ENCODE results near the gene TMPRSS4. TPM values are rescaled to one million over a fixed set of nuclear protein-coding genes. Genes with fewer than 3 reads are reported as not detected.

TMPRSS4 gene
- total RNA-seq, 1 donor from 2014 or later = 12.1 TPM

DNA sequence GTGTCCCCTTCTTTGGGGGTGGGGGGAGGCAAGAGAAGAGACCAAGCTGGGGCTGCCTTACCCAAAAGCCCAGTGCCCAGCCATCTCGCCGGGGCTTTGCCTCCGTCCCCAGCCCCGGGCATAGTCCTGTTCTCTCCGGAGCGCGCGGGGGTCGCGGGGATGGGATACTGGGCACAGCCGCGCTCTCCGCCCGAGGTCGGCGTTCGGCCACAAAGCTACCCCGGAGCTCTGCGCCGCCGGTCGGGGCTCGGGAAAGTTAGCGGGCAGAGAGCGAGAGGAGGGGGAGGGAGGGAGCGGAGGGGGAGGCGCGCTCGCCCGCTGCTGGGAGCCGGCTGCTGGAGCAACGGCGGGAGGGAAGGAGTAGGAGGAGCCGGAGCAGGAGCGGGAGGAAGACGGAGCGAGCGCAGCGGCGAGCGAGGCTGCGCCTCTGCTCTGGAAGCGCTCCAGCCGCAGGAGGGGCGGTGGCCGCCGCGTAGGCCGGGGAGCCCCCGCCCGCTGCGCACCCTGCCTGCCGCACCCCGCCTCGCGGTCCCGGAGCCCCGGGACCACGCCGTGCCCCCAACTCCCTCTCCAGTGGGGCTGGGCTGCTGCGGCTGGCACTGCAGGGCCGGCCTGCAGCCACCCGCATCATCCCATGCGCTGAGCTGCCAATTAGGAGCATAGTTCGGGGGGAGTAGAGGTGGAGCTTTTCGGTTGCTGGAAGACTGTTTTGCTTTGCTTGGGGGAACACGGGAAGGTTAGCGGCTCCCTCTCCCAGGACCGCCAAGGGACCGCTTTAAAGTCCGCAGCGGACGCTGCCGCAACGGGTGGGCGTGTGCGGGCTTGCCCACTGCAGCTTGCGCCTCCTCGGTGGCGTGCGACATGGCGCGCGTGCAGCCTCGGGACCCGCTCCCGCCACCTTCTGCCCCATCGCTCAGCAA lies 75.9 kb downstream of the TMPRSS4 start, which contains the start of gene SCN4B:
Gene SCN4B, minus strand, starts transcription at position 272 of the 920 bp plus-strand sequence. Its CDS starts 150 bp downstream, at position 122.
- Mint-ChIP-seq H3K4me3 (ENCODE audit: low read depth) (peak within 1 kb of the TSS; percentile 60), H3K36me3 (ENCODE audit: insufficient read depth) (no peaks in the 10 kb centered on the region), H3K27me3 (peaks cover 96% of the 10 kb centered on the region), H3K9me3 (ENCODE audit: low read depth) (no peaks in the 10 kb centered on the region), H3K27ac (no peak within 1 kb of the TSS), H3K4me1 (ENCODE audit: low read depth) (peaks cover 9% of the 10 kb centered on the region)
- TF ChIP-seq, protein P1, sequence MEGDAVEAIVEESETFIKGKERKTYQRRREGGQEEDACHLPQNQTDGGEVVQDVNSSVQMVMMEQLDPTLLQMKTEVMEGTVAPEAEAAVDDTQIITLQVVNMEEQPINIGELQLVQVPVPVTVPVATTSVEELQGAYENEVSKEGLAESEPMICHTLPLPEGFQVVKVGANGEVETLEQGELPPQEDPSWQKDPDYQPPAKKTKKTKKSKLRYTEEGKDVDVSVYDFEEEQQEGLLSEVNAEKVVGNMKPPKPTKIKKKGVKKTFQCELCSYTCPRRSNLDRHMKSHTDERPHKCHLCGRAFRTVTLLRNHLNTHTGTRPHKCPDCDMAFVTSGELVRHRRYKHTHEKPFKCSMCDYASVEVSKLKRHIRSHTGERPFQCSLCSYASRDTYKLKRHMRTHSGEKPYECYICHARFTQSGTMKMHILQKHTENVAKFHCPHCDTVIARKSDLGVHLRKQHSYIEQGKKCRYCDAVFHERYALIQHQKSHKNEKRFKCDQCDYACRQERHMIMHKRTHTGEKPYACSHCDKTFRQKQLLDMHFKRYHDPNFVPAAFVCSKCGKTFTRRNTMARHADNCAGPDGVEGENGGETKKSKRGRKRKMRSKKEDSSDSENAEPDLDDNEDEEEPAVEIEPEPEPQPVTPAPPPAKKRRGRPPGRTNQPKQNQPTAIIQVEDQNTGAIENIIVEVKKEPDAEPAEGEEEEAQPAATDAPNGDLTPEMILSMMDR (IDR thresholded peaks at IDR 0.05; ENCODE audit: unreplicated experiment) = no peak
- peak; percentile 53 for DNase-seq (ENCODE audit: low spot score, unreplicated experiment)

DNA sequence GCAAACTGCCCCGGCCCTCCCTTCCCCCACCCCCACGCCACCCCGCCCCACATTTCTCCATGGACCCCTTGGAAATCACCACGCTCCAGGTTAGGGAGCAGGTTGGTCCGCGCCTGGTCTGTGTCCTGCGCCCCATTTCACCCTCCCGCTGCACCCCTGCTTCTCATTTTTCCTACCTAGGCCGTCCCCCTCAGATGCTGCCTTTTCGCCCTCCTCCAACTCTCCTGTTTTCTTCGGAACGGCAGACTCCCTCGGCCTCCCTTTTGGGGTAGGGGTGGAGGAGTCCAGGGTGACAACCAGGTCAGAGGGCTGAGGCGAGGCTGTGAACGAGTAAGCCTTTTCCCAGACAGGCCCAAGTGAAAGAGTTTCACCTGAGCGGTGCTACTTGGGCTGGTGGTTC lies 76.6 kb downstream of the TMPRSS4 start:
- no peak for DNase-seq (ENCODE audit: low spot score, unreplicated experiment)
- Mint-ChIP-seq H3K4me3 (ENCODE audit: low read depth) (peak overlapping the region; percentile 56), H3K36me3 (ENCODE audit: insufficient read depth) (no peaks in the 10 kb centered on the region), H3K9me3 (ENCODE audit: low read depth) (no peaks in the 10 kb centered on the region), H3K27me3 (peaks cover 96% of the 10 kb centered on the region), H3K27ac (no peak overlapping the region), H3K4me1 (ENCODE audit: low read depth) (peaks cover 9% of the 10 kb centered on the region)
- TF ChIP-seq, protein P1 (IDR thresholded peaks at IDR 0.05; ENCODE audit: unreplicated experiment) = no peak

DNA sequence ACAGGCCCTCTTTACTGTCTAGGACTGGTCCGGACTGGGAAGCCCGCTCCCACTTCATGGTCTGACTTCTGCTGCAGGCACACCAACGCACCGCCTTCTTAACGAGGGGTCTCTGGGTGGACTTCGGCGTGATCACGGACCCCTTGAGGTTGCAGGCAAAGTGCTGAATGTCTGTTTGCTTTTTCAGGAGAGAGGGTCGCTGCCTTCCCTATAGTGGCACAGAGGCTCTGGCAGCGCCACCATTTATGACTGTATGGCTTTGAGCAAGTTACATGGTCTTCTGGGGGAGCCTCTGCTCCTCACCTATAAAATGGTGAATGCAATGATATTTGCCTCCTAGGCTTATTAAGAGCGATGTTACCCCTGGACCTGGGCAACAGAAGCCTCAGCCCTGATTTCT lies 77.1 kb downstream of the TMPRSS4 start:
- peaks cover 96% of the 10 kb centered on the region for H3K27me3 Mint-ChIP-seq
- DNase-seq (ENCODE audit: low spot score, unreplicated experiment) = no peak
- H3K36me3 Mint-ChIP-seq (ENCODE audit: insufficient read depth) = no peaks in the 10 kb centered on the region

DNA sequence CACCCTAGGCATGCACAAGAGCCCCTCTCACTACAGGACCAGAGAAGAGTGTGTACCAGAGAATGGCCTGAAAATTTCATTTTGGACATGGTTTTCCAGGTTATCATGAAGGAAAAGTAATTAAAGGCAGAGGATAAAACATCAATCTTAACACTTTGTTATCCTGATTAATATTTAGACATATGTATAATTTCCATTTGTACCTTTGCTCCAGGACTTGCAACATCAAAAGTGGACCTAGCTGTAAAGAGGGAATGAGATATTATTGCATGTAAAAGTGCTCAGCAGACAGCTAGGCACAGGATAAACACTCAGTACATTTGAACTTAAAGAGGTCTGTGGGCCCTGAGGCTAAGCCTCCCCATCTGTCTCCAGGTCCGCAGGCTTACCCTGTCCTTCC lies 77.8 kb downstream of the TMPRSS4 start:
- no peak overlapping the region for H3K27ac Mint-ChIP-seq
- TF ChIP-seq, protein P1 (IDR thresholded peaks at IDR 0.05; ENCODE audit: unreplicated experiment) = no peak

More for the DNA sequence above, 77.1 kb downstream of the TMPRSS4 start:
- H3K27ac Mint-ChIP-seq = no peak overlapping the region
- H3K9me3 Mint-ChIP-seq (ENCODE audit: low read depth) = no peaks in the 10 kb centered on the region
- TF ChIP-seq, protein P1 (IDR thresholded peaks at IDR 0.05; ENCODE audit: unreplicated experiment) = no peak
- peaks cover 9% of the 10 kb centered on the region for H3K4me1 Mint-ChIP-seq (ENCODE audit: low read depth)
- peak overlapping the region; percentile 56 for H3K4me3 Mint-ChIP-seq (ENCODE audit: low read depth)

DNA sequence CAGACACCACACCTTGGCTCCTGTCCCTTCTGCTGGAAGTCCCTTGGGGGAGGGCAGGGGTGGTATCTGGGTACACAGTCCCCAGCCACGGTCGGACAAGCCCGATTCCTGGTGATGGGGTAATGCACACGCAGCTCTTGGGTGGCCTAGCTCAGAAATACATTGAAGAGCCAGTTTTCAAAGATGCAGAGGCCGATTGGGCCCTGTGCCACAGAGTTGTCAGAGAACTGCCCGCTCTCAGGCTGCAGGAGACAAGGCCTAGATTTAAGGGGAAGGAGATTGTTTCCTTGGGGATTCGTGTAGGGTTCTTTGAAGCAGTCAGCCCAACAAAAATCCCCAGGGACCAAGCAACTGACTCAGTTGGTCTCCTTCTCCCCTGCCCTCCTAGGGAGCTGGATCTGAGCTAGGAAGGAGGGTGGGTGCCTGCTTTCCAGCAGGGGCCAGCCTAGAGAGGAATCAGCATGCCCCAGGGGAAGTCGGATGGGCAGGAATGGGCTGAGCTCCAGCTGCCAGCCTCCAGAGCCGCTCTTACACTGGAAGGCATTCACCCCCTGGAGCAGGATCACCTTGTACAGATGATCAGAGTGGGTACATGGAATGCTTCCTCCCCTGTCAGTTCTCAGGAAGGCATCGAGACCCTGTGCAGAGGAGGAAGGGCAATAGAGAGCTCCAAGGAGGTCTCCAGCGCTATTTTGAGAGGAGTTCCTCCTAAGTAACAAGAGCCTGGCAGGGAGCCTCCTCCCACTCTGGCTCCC lies 79.1 kb downstream of the TMPRSS4 start:
- H3K9me3 Mint-ChIP-seq (ENCODE audit: low read depth) = no peaks in the 10 kb centered on the region
- DNase-seq (ENCODE audit: low spot score, unreplicated experiment) = no peak
- H3K36me3 Mint-ChIP-seq (ENCODE audit: insufficient read depth) = no peaks in the 10 kb centered on the region
- H3K27ac Mint-ChIP-seq = no peak overlapping the region
- no peak overlapping the region for H3K4me3 Mint-ChIP-seq (ENCODE audit: low read depth)
- TF ChIP-seq, protein P1 (IDR thresholded peaks at IDR 0.05; ENCODE audit: unreplicated experiment) = no peak
- H3K4me1 Mint-ChIP-seq (ENCODE audit: low read depth) = peaks cover 9% of the 10 kb centered on the region
- H3K27me3 Mint-ChIP-seq = peaks cover 89% of the 10 kb centered on the region

More for the DNA sequence above, 77.8 kb downstream of the TMPRSS4 start:
- Mint-ChIP-seq H3K36me3 (ENCODE audit: insufficient read depth) (no peaks in the 10 kb centered on the region), H3K9me3 (ENCODE audit: low read depth) (no peaks in the 10 kb centered on the region), H3K27me3 (peaks cover 96% of the 10 kb centered on the region), H3K4me3 (ENCODE audit: low read depth) (no peak overlapping the region), H3K4me1 (ENCODE audit: low read depth) (peaks cover 9% of the 10 kb centered on the region)
- DNase-seq (ENCODE audit: low spot score, unreplicated experiment) = no peak

Measured in progenitor cell of endocrine pancreas (in vitro differentiated cells).